Stimulated activated CD8-positive, alpha-beta memory T cell treated with anti-CD3 and anti-CD28 coated beads, Interleukin-15, amount 100 ng/mL, for 24 hours (primary cell): Measurements from ENCODE around the gene C12orf42.

Source experiments
- DNase-seq: peaks from one replicate; pipeline ENCODE4 v3.0.0-alpha.2; 2020; ENCODE audit warnings: low read depth

The C12orf42 gene

GRCh38 chr12:103423516-103423910 is 72.3 kb downstream of the C12orf42 start:
- DNase-seq: no peak

GRCh38 chr12:103422746-103423515 is 72.8 kb downstream of the C12orf42 start:
- DNase-seq: no peak

DNA sequence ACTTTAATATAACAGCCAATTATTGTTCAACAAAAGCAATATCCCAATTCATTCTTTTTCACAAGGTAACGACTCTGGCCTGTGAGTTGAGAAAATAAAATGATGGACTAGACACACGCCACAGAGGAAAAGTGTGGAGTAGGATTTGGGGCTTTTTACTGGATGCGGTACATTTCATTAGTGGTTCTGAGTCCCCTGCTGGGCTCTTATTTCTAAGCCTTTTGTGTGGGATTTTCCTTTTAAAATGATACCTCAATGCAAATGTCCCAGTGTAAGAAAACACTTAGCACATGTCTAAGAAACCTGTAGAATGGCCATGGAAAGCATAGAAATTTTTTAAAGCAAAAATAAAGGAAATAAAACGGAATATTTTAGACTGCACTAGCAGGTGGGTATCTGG is 73.4 kb downstream of the C12orf42 start:
- no peak for DNase-seq

GRCh38 chr12:103421402-103421801 is 74.4 kb downstream of the C12orf42 start:
- no peak for DNase-seq

GRCh38 chr12:103415681-103416080 is 80.1 kb downstream of the C12orf42 start:
- DNase-seq: no peak

- DNase-seq: no peak
Measured at GRCh38 chr12:103401421-103401820, 94.3 kb downstream of the C12orf42 start.

DNA sequence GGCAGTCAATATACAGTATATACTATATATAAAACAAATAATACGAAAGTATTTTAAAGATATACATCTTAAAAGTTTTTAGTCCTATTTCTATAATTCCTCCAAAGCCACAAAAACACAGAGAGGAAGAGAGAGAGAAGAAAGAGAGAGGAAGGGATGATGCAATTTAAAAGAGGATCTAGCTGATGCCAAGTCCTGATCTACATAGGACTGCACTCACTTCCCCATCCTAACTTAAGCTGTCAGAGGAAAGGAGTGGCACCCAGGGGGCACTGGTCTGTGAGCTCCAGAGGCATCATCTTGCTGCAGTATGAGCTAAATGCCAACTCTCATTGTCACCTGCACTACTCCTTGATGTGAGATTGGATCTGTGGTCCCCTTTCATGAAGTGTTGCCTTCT is 95.8 kb downstream of the C12orf42 start:
- no peak for DNase-seq

DNA sequence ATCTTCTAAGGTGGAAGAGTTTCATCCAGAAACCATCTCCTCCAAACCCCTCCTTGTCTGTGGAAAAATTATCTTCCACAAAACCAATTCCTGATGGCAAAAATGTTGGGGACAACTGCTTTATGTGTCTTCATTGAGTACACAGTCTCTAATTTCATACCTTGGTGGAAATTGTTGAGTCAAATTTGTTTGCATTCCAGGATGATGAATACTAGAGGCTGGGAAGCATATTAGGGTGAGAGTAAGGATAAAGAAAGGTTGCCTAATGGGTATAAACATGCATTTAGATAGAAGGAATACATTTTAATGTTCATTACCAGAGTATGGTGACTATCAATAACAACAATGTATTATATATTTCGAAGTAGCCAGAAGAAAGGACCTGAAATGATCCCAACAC is 98.2 kb downstream of the C12orf42 start:
- no peak for DNase-seq

DNA sequence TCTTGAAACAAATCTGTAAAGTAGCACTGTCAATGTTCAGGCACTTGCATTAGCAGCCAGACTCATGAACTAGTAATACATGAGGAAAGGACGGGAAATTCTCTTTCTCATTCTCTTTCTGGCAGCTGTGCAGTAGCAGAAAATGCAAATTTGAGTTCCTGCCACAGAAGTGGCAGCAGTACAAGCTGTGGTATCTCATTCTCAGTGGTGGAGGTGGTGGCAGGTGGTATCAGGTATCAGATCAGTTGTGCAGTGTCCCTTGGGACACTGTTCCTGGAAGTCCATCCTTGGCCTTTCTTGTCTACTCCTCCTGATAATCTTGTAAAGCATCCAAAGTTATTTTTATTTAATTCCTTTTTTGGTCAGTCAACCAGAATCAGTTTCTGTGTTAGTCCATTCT is 103.0 kb downstream of the C12orf42 start:
- DNase-seq: no peak

DNA sequence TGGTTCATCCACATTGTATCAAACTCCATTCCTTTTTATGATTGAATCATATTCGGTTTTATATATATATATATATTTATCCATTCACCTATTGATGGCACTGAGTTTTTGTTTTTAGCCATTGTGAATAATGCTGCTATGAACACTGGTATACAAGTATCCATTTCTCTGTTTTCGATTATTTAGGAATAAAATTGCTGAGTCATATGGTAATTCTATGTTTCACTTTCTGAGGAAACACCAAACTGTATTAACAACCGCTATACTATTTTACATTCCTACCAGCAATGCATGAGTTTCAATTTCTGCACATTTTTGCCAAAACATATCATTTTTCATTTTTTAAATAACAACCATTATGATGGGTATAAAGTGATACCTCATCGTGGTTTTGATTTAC is 104.7 kb downstream of the C12orf42 start:
- no peak for DNase-seq

- DNase-seq: no peak
Measured at GRCh38 chr12:103387385-103387784, 108.4 kb downstream of the C12orf42 start.

GRCh38 chr12:103386451-103386850 is 109.3 kb downstream of the C12orf42 start:
- no peak for DNase-seq

DNA sequence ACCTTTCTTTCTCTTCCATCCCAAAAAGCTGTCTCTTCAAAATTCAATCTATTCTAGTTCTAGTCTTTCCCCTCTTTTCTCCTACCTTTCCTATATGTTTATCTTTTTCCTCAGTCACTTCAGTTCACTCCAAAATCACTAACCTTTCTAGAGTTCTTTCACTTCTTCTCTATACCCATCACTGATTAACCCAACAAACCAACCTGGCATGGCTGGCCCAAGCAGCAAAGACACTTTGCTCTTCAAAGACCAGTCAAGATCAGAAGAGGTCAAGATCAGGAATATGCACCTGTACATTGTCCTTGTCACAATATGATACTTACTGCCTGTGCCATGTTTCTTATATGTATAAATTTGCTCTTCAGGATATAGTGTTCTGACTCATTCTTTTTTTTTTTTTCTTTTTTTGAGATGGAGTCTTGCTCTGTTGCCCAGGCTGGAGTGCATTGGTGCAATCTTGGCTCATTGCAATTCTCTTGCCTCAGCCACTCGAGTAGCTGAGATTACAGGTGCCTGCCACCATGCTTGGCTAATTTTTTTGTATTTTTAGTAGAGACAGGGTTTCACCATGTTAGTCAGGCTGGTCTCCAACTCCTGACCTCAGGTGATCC is 112.9 kb downstream of the C12orf42 start:
- DNase-seq: no peak

GRCh38 chr12:103382119-103382518 is 113.6 kb downstream of the C12orf42 start:
- no peak for DNase-seq

DNA sequence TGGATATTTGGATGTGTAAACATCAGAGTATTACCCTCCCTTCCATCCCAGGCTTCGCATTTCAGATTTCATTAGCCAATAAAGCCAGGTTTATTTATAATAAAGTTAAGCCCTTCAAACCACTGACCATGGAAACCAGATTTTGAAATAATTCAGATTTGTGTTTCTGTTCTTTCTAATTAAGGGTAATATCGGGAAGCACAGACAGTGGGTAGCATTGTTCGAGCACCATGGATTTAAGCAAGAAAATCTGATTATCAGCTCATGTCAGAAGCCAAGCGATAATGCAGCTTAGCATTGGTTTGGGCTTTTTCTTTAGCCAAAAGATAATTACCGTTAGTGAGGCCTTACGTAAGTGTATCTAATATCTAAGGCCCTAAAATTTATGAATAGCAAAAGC is 116.1 kb downstream of the C12orf42 start:
- DNase-seq: no peak

DNA sequence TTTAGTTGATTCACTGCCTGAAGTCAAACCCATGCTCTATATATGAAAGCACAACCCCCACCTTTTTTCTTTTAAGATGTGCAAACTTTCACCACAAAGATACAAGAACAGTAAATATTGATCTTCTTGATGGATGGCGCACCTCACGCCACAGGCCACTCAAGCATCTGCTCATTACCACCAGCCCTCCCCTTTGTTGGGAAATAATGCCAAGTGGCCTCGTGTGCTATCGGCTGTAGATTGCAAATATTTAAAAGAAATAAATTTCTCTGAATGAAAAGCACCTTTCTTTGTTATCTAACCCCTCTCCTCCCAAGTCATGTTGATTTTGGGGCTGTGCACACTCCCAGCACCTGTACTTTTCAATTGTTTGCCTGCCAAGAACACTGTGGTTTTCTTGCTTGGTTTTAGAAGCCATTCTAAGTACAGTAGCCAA is 122.7 kb downstream of the C12orf42 start:
- no peak for DNase-seq

- DNase-seq: no peak
Measured at GRCh38 chr12:103369929-103370328, 125.8 kb downstream of the C12orf42 start.

DNA sequence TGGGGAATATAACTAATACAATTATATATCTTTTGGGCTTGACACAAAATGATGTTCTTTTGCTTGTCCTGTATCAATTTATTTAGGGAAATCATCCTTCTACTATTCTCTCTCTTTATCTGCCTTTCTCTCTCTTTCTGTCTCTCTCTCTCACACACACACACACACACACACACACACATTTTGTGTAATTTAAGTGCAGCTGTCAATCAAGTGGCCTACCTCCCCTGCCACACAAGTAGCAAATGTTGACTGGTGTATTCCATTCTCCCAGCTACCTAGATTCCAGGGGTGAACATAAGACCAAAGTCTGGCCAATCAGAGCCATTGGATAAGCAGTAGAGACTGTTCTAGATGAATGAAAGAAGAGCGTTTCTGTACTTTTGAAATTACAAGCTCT is 127.6 kb downstream of the C12orf42 start:
- no peak for DNase-seq

- no peak for DNase-seq
Measured at GRCh38 chr12:103354403-103354802, 141.4 kb downstream of the C12orf42 start.

DNA sequence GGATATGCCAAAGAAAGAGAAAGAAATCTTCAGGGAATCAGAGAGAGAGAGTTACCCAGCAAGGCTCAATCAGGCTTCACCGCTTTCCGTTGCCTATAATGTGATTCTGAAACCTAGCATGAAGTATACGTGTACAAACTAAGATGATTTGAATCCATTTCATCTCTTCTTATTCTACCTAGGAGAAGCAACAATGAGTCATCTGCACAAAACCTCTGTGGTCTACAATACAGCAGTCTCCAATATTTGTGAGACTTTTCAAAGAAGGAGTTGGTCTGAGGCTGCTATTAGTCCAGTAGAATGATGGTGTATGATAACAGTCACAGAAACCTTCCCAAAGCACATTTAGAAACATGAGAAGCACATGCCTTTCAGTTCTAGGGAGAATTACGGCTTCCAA is 141.9 kb downstream of the C12orf42 start:
- DNase-seq: no peak

DNA sequence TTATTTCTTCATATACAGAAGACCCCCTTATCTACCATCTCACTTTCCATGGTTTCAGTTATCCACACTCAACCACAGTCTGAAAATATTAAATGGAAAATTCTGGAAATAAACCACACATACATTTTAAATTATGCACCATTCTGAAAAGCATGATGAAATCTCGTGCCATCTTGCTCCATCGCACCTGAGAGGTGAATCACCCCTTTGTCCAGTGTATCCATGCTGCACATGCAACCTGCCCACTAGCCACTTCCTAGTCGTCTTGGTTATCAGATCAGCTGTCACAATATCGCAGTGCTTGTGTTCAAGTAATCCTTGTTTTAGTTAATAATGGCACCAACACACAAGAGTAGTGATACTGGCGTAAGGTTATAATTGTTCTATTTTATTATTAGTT is 145.7 kb downstream of the C12orf42 start:
- DNase-seq: no peak

GRCh38 chr12:103348935-103349334 is 146.8 kb downstream of the C12orf42 start:
- DNase-seq: no peak

GRCh38 chr12:103336940-103337339 is 158.8 kb downstream of the C12orf42 start:
- DNase-seq: no peak

DNA sequence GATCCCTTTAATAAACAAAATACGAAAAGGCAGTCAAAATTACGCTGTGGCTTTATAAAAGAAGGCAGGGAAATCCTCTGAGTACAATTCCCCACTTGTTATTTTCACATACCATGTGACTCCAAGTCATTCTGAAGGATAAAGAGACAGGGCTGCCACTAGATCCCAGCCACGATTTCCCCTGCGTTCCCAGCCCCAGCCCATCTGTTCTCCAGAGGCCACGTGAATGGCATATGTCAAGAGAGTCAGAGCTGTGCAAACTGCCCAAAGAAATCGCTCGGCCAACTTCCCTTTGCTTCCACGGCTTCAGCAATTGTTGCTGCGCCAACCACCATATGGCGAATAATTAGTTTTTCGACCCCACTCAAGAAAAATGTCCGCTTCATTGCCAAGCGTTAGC is 161.3 kb downstream of the C12orf42 start:
- DNase-seq: no peak
